Right ventricle myocardium superior (tissue), 1 donor: ENCODE data around the gene ABHD16A. TPM values are rescaled to one million over a fixed set of nuclear protein-coding genes. Genes with fewer than 3 reads are reported as not detected.

ENCODE experiments used
- ATAC-seq: fragments of 200-7000 bp; cut with Tn5 transposase; one replicate; pipeline ENCODE4 v1.9.1; 2020; ENCODE audit warnings: mild to moderate bottlenecking; ENCODE audit not compliant: poor library complexity
- DNase-seq: peaks from one replicate; pipeline ENCODE4 v3.0.0-alpha.2; 2020
- intact Hi-C: fragments of 100-400 bp; cut with DNase I; formaldehyde crosslinking; loops from one replicate; pipeline ENCODE4 v1.11.2; 2022
- total RNA-seq: library from RNA; stranded (reverse); fragmentation: NEBNext Ultra II Directional; extraction: Animal tissue kit (Norgen Biotek cat#: 25700); gene quantifications from one replicate; pipeline ENCODE4 v1.2.1, GENCODE V29; 2021
- donor health status: DM: no; HTN: yes; CAD: no; lungs with severe emphysema.

Gene ABHD16A
- total RNA-seq, 1 donor from 2014 or later = 27.9 TPM

DNA sequence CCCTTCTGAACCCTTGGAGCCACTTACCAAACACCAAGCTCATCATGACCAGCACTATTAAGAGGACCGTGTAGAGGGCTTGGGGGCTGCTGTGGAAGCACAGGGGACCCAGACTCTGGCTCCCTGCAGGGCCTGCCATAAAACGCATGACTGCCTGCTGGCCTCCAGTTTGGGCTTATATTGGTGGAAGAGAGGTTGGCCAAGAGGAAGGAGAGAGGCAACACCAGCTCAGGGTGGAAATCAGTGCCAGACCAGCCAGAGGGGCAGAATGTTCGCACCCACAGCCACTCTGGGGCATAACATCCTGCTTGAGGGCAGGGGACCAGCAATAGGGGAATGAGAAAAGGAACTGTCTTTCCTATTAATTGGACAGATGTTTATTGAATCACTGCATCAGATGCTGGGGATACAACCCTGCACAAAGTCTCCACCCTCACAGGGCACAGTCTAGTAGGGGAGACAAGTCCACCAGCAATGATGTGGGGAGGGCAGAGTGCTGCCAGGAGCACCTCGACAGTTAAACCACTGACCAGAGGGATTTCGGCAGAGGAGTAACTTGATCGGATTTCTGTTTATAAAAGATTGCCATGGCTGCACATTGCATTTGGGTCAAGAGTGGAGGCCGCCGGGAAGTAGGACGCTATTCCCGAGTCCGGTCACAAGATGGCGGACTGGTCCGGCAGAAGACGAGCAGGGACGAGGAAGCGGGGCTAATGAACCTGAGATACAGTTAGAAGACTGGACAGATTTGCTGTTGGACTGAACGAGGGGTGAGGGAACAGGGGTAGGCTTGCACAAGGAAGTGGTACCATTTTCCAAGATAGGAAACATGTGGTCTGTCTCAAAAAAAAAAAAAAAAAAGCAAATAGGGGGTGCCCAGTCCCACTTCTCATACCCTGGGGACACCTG lies 22.6 kb downstream of the ABHD16A start, which contains the start of gene LY6G5C:
Gene LY6G5C (minus strand): TSS at position 842 of the 909 bp plus-strand sequence. CDS start 694 bp downstream, at position 148.
- DNase-seq (peak; percentile 88), ATAC-seq (peak; percentile 94)
- intact Hi-C loops = loop anchor here (2.0 to 10.0 kb wide), 3 partner anchors 94 to 272 kb away; partner anchors contain the start of gene VWA7

DNA sequence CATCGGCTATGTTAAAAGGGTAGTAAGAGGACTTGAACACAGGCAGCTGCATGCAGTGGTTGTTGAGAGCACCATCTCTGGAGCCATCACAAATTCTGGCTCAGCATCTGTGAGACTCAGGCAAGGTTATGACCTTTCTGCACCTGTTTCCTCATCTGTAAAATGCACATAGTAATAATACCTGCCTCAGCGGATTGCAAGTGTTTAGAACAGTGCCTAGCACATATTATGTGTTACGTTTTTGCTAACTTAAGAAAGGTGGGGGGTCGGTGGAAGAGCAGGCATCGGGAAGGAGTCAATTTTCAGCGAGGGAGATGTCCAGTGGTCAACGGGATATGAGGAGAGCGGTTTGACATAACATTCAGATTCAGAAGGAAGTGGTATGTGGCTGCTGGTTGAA lies 25.2 kb downstream of the ABHD16A start:
- no peak for DNase-seq
- intact Hi-C loops = no loop called here
- ATAC-seq = no peak

DNA sequence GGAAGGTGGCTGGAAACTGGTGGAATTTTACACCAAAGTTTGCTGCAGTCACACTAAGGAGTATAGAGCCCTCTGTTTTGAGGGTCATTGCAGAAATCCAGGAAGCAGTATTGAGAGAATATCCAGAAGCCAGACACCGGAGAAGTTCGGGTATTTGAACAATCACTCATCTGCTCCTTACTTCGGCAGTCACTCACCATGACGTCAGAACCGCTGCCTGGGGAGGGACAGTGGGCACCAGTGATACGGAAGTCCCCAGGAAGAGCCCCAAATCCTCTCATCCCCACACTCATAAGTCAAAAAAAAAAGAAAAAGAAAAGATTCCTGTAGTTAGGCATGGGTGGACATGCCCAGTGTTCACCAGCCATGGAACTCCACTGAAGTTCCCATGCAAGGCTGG lies 26.2 kb downstream of the ABHD16A start:
- intact Hi-C loops = no loop called here
- DNase-seq = no peak

DNA sequence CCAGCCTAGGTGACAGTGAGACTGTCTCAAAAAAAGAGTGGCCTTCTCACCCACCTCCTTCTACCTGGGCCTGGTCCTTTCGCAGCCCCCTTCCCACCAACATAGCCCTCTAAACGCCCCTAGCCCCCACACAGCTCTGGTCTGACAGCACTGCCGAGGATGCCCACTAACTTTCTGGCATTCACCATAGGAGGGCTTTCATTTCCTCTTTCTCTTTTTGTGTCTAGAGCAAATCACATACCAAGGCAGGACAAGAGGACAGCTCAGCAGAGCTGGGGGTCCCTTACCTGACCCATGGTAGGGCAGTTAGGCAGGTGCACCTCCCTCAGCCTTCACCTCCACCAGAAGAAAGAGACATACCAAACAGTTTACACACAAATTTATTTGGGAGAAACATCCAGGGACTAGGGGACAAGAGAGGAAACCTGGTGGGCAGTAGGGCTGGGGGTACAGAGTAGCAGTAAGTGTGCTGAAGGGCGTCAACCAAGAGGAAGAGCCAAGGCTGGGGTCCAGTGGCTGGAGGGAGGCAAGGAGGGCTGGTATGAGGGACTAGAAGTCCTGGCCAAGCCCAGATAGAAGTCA lies 26.7 kb downstream of the ABHD16A start:
- DNase-seq (no peak), ATAC-seq (no peak)
- intact Hi-C loops = no loop called here

More for the DNA sequence above, 26.2 kb downstream of the ABHD16A start:
- no peak for ATAC-seq

DNA sequence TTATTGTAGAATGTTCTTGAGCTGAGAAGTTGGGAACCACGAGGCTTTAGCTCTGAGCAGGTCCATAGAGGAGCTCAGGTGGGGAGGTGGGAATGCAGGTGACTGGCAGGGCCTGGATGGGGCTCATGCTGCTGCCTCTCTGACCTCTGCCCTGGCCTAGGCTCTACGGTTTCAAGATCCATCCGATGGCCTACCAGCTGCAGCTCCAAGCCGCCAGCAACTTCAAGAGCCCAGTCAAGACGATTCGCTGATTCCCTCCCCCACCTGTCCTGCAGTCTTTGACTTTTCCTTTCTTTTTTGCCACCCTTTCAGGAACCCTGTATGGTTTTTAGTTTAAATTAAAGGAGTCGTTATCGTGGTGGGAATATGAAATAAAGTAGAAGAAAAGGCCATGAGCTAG lies 33.4 kb downstream of the ABHD16A start, which contains the start of gene LY6G5B:
Gene LY6G5B (plus strand): TSS at position 301 of the 400 bp plus-strand sequence. CDS start 975 bp downstream, outside the sequence.
- no peak for DNase-seq
- intact Hi-C loops = no loop called here
- ATAC-seq = no peak

DNA sequence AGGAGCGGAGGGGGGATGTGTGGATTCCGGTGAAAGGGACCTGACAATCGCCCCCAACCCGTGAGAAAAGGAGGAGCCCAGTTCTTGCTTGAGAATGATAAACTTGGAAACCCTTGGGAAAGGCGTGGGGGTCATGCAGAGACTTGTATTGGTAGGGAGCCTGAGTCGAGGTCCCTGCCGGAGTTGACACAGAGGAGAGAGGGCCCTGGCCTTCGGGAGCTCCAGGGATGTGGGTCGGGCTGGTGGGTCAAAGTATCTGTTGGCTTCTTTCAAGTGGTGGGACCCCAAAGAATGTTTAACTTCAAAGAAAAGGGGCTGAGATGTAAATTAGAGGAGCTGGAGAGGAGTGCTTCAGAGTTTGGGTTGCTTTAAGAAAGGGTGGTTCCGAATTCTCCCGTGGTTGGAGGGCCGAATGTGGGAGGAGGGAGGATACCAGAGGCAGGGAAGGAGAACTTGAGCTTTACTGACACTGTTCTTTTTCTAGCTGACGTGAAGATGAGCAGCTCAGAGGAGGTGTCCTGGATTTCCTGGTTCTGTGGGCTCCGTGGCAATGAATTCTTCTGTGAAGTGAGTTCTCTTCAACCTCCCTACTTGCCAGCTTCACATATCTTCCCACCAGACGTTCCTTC lies 36.7 kb downstream of the ABHD16A start:
- no peak for ATAC-seq
- intact Hi-C loops = no loop called here
- no peak for DNase-seq

DNA sequence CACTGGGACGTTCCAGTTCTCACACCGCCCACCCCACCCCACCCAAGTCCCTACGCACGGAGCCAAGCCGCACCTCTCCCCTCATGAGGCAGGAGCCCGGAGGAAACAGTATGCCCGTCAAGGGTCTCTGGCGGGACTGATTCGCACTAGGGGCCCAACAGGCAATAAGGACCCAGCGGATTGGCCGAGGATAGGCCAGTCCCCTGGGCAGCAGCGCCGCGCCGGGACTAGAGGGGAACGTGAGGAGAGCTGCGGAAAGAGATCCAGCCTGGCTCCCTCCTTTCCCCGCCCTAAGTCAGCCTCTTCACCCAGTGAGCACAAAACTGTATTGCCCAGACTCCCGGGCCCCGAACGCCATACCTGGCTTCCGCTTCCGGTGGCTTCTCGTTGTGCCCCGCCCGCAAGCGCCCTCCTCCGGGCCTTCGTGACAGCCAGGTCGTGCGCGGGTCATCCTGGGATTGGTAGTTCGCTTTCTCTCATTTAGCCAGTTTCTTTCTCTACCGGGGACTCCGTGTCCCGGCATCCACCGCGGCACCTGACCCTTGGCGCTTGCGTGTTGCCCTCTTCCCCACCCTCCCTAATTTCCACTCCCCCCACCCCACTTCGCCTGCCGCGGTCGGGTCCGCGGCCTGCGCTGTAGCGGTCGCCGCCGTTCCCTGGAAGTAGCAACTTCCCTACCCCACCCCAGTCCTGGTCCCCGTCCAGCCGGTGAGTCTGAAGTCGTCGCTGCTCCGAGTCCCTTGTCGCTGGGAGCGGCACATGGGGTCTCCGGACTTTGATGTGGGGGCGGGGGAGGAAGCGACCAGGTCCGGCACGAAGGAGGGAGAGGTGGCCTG lies 37.4 kb downstream of the ABHD16A start, which contains the start of gene CSNK2B:
Gene CSNK2B (plus strand): TSS at position 580 of the 836 bp plus-strand sequence. CDS start 752 bp downstream, outside the sequence.
- ATAC-seq (peak; percentile 91), DNase-seq (peak; percentile 99)
- intact Hi-C loops = no loop called here

DNA sequence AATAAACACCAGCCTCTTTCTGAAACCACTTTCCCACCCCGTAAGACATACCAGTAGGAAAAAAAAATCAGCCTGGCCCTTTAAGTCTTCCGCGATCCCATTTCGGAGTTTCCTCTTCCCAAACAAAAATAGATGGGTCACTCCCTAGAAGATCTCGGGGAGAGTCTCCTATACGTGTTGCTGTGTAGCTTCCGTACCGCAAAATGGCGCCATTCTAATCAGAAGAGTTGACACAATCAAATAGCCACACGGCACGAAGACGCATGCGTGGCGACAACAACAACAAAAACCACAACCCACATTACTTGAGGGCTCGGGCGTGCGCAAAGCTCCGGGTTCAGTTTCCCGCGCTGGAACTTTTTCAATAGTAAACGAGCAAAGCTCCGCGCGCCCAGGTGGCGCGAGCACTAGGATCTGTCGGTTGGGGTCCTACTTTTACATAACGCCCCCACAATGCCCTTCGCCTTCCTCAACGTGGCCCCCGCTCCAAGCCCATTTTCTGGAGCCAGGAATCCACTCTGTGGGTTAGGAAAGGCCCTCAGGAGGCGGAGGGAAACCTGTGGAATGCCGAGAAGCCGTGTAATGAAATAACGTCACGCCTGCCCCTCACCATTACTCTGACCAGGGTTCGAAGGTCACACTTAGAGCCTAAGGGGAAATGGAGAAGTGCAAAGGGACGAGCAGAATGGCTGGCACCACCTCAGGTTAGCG lies 38.2 kb downstream of the ABHD16A start, which contains the start of gene GPANK1:
Gene GPANK1 (minus strand): TSS at position 208 of the 711 bp plus-strand sequence. CDS start 519 bp downstream, outside the sequence.
- DNase-seq (peak; percentile 95), ATAC-seq (peak; percentile 77)
- intact Hi-C loops = no loop called here

DNA sequence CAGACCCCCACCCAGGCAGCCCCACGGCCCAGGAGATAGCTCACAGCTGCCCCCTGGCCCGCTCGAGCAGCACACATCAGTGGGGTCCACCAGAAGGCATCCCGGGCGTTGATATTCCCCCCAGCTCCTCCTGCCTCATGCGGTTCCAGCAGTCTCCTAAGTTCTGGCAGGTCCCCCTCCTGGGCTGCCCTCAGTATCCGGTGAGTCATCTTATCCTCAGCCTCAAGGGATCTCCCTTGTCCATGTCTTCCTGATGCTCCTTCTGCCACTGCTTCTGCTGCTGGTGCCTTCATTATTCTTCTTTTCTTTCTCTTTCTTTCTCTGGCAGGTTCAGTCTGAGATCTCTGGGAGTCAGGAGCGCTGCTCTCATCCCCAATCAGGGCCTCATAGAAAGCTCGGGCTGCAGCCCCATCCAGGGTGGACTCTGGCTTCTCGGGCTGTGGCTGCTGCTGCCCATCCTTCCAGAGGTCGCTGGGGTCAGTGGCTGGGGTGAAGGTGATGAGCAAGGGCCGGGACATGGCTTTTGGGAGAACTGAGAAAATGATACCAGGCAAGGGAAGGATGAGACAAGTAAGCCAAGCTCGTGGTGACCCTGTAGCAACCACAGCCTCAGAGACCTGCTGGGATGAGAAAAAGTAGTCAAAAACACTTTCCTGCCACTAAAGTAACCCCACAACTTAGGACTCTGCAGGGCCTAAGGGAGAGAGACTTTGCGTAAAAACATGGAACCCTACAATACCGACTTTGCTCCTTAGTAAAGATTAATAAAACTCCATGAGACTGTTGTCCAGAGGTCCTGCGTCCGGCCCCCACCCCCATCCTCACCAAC lies 38.9 kb downstream of the ABHD16A start:
- DNase-seq = no peak
- intact Hi-C loops = no loop called here
- no peak for ATAC-seq

DNA sequence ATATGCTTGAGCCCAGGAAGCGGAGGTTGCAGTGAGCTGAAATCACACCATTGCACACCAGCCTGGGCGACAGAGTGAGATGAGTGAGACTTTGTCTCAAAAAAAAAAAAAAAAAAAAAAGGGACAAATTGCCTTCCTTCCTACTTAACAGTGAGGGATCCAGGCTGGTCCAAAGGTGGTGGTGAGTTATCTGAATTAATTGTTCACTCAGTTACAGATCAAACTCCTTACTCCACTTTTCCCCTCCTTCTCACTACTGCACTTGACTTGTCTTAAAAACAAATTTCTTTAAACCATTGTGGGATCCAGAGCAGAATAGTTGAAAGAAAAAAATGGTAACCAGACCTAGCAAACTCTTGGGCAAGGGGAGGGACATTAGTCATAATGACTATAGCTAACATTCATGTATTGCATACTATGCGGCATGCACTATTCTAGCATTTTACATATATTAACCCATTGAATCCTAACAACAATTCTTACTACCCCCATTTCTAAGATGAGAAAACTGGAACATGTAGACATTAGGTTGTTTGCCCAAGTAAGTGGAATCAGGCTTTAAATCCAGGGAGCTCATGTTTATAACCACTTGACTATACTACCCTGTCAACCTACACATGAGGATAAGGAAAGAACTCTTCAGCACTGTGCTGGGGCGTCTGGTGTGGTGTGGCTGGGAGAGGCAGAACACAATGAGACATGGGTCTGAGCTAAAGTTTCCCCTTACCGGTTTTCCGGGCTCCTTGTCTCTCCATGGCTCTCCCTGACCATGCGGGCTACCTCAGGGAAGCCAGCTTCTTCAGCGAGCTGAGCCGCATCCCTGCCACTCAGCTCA lies 39.8 kb downstream of the ABHD16A start:
- intact Hi-C loops = no loop called here
- DNase-seq = no peak
- ATAC-seq = no peak

DNA sequence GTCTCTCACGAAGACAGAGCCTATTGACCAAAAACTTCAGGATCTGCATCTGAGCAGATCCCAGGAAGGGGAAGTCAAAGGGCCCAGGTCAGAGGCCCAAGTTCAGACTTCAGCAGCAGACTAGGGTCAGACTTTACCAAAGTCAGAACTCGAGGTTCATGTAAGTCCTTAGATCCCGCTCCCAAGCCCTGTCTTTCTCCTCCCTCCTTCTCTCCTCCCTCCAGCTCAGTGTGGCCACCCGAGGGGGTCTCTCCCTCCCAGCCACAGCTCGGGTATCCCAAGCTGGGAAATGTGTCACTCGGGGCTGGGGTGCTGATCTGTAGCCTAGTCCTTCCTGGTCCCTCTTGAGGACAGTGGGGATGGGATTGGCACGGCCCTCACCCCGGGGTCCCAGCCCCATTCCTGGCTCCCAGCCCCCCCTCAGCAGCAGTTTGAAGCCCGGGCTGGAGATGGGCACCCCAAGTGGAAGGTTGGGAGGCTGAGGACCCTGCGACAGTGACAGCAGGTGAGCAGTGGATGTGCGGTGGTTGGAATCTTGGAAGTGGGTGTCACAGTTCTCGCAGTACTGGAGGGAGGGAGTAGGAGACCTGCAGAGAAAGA lies 40.9 kb downstream of the ABHD16A start:
- ATAC-seq = no peak
- DNase-seq = no peak
- intact Hi-C loops = no loop called here

DNA sequence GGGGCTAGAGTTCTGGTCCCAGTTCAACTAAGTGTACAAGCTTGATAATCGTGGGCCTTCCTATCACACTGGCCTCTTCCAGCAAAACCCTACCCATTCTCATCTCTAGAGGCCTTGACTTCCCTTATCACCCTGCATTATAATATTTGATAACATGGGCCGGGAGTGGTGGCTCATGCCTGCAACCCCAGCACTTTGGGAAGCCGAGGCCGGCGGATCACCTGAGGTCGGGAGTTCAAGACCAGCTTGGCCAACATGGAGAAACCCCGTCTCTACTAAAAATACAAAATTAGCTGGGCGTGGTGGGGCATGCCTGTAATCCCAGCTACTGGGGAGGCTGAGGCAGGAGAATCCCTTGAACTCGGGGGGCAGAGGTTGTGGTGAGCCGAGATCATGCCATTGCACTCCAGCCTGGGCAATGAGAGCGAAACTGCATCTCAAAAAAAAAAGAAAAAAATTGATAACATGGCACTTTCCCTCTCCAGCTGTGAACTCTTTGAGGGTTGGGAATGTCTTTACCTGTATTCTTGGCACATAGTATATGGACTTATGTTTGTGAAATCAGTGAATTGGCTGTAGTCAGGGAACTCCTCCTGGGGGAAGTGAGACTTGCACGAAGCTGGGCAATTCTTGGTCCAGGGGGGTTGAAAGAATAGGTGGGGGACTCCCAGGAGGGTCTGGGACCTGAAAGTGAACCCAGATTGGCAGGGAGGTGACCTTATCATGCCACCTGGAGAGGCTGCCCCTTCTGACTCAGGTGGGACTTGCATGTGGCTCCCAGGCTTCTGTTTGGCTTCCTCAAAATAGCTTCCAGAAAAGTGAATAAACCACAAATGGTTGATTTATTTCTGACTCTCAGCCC lies 41.6 kb downstream of the ABHD16A start:
- ATAC-seq = no peak

DNA sequence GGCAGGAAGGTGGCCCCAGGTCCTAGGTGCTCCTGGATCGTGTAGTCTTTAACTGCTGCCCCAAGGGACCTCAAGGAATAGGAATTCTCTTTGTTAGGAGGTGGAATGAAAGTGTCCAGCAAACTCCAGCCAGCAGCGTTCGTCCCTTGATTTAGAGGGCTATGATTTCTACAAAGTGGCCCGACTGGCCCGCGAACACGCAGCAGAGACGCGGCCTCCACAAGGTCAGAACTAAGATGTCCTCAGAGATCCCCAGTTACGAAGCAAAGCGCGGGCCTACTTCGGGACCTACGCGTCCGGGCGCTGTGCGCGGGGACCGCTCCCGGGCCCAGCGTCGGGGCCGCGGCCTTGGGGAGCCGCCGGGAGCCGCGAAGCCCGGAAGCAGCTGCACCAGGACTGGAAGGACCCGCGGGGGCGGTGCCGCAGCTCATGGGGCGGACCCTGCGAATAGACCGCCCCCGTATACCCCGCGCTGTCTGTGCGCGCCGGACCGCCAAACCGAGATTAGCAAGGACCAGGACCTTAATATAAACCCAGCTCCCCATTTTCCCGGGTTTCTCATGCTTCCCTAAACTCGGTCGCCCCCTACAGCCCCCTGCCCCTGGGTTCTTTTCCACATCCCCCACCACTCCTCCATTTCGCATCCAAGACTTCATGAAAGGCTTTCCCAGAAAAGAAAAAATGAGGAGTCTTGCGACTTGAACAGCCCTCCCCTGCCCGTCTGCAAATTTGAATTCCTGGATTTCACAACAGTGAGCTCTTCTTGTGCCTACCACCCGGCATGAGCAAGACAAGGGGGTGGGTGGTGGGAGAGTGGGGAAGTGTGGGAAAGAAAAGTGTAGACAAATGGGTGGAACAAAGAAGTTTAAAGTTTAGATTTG lies 42.5 kb downstream of the ABHD16A start, which contains the start of gene C6orf47:
Gene C6orf47 (minus strand): TSS at position 398 of the 881 bp plus-strand sequence. CDS start 831 bp downstream, outside the sequence.
- intact Hi-C loops = no loop called here
- DNase-seq (peak; percentile 94), ATAC-seq (peak; percentile 82)

More for the DNA sequence above, 41.6 kb downstream of the ABHD16A start:
- DNase-seq = no peak
- intact Hi-C loops = no loop called here
